K562 (cell line): ENCODE measurements around the gene ANK3. TPM values are rescaled to one million over a fixed set of nuclear protein-coding genes. Genes with fewer than 3 reads are reported as not detected.

Experiments
- ARHGAP35 ChIP-seq: fragments of 450-650 bp; IDR thresholded peaks from 2 replicates; pipeline ENCODE4 v1.6.1; 2018; ENCODE audit not compliant: partially characterized antibody
- BCOR ChIP-seq: fragments of 450-650 bp; IDR thresholded peaks from 2 replicates; pipeline ENCODE4 v1.6.1; 2016
- CEBPB ChIP-seq: fragments of 450-650 bp; IDR thresholded peaks from 2 replicates; pipeline ENCODE4 v1.6.1; 2016; ENCODE audit warnings: missing genetic modification characterization, missing compliant biosample characterization
- DPF2 ChIP-seq: fragments of 450-650 bp; IDR thresholded peaks from 2 replicates; pipeline ENCODE4 v1.6.1; 2016
- FOXJ2 ChIP-seq: fragments of 200-800 bp; sonication (Bioruptor generic); IDR thresholded peaks from 2 replicates; pipeline ENCODE4 v1.6.1; 2016; ENCODE audit warnings: missing genetic modification characterization, missing compliant biosample characterization
- HIVEP1 ChIP-seq: fragments of 250-450 bp; sonication (Bioruptor Pico); IDR thresholded peaks from 2 replicates; pipeline ENCODE4 v1.4.0; 2020; ENCODE audit warnings: mild to moderate bottlenecking
- HNRNPH1 ChIP-seq: fragments of 200-400 bp; formaldehyde crosslinking; optimal IDR thresholded peaks from 2 replicates; pipeline ENCODE3; 2017; ENCODE audit warnings: low read depth, mild to moderate bottlenecking, low read length, moderate library complexity
- ILK ChIP-seq: fragments of 450-650 bp; IDR thresholded peaks from 2 replicates; pipeline ENCODE4 v1.6.1; 2016; ENCODE audit warnings: missing genetic modification characterization, low read depth, mild to moderate bottlenecking, missing compliant biosample characterization, moderate library complexity, borderline replicate concordance
- KDM5B ChIP-seq: fragments of 200-600 bp; sonication (generic); IDR thresholded peaks from 2 replicates; pipeline ENCODE4 v1.6.1; 2012; ENCODE audit warnings: low read depth, mild to moderate bottlenecking, moderate library complexity, low read length, control low read depth, inconsistent platforms; ENCODE audit not compliant: insufficient replicate concordance
- NFYB ChIP-seq: IDR thresholded peaks from 2 replicates; pipeline ENCODE4 v1.6.1; 2011; ENCODE audit warnings: mild to moderate bottlenecking, moderate library complexity; ENCODE audit not compliant: insufficient read length; ENCODE audit errors: extremely low read depth
- SRSF3 ChIP-seq: fragments of 200-400 bp; formaldehyde crosslinking; IDR thresholded peaks from 2 replicates; pipeline ENCODE4 v1.6.1; 2016; ENCODE audit warnings: mild to moderate bottlenecking, low read length, moderate library complexity; ENCODE audit not compliant: insufficient read depth
- STAT5A ChIP-seq: IDR thresholded peaks from 2 replicates; pipeline ENCODE4 v1.6.1; 2012; ENCODE audit warnings: low read length, inconsistent platforms, borderline replicate concordance
- TARDBP ChIP-seq: fragments of 450-650 bp; IDR thresholded peaks from 2 replicates; pipeline ENCODE4 v1.6.1; 2016
- TCF7 ChIP-seq: sonication (generic); IDR thresholded peaks from 2 replicates; pipeline ENCODE4 v1.6.1; 2016; ENCODE audit warnings: antibody characterized with exemption, borderline replicate concordance
- ZBTB43 ChIP-seq: sonication (generic); formaldehyde crosslinking; IDR thresholded peaks from 2 replicates; pipeline ENCODE4 v1.8.0; 2023; ENCODE audit warnings: mild to moderate bottlenecking, missing genetic modification reagents
- ZBTB49 ChIP-seq: sonication (generic); formaldehyde crosslinking; IDR thresholded peaks from 2 replicates; pipeline ENCODE4 v1.8.0; 2022; ENCODE audit warnings: missing genetic modification reagents, mild to moderate bottlenecking, borderline replicate concordance
- ZC3H11A ChIP-seq: IDR thresholded peaks from 2 replicates; pipeline ENCODE4 v1.6.1; 2012; ENCODE audit warnings: low read depth, low read length, improper control_type of control experiment
- ZNF175 ChIP-seq: fragments of 200-800 bp; sonication (Bioruptor generic); IDR thresholded peaks from 2 replicates; pipeline ENCODE4 v1.6.1; 2016; ENCODE audit warnings: low read depth, mild to moderate bottlenecking, missing genetic modification characterization, missing compliant biosample characterization
- ZNF518B ChIP-seq: fragments of 250-450 bp; sonication (Bioruptor Pico); IDR thresholded peaks from 2 replicates; pipeline ENCODE4 v1.5.0; 2021; ENCODE audit warnings: mild to moderate bottlenecking, moderate library complexity
- polyA plus RNA-seq, 8 experiments: library from polyadenylated mRNA; depleted of rRNA in 4 of 8; stranded (reverse) in 5 of 8; unstranded in 3 of 8; fragments of >200 nt; fragmentation: Nextera tagmentation in 2 of 8; fragmentation: Illumina TruSeq in 1 of 8; extraction: Ambion mirVana in 2 of 8; extraction: Trizol in 1 of 8; gene quantifications; 2 replicates each; pipeline versions ENCODE4 v1.2.1 to v1.2.3, GENCODE V29; 2011 to 2014; ENCODE audit warnings: inconsistent platforms in 1 of 8, missing spikeins in 1 of 8
- total RNA-seq, 7 experiments: library from RNA; depleted of rRNA in 6 of 7; stranded (reverse); fragments of >200 nt in 6 of 7; fragmentation: Illumina TruSeq in 2 of 7; extraction: Trizol in 2 of 7; gene quantifications; 2 replicates each; pipeline versions ENCODE4 v1.2.1 to v1.2.3, GENCODE V29; 2011 to 2021; ENCODE audit warnings: low replicate concordance in 1 of 7

Gene ANK3
- total and polyA plus RNA-seq, 9 of the 15 experiments (the other 6 are each of a cell fraction or from before 2014, with no cell fraction given), result 10.0 to 32.3 (median 17.9) TPM

- TF ChIP-seq KDM5B, result peak; percentile 47
- no peak for TF ChIP-seq SRSF3
- peak; percentile 46 for TF ChIP-seq DPF2
- TF ChIP-seq ZNF518B (CRISPR knock-in tag), result no peak
- peak; percentile 53 for TF ChIP-seq STAT5A
- no peak for TF ChIP-seq NFYB
- TF ChIP-seq ZBTB43 (CRISPR knock-in tag), result no peak
- TF ChIP-seq TARDBP, result no peak
- no peak for TF ChIP-seq HIVEP1
- no peak for TF ChIP-seq CEBPB (tag)
- TF ChIP-seq HNRNPH1, result no peak
- TF ChIP-seq ZBTB49 (CRISPR knock-in tag), result no peak
- TF ChIP-seq FOXJ2 (tag), result no peak
- no peak for TF ChIP-seq ARHGAP35
- no peak for TF ChIP-seq ZNF175
- no peak for TF ChIP-seq BCOR
- no peak for TF ChIP-seq TCF7
- no peak for TF ChIP-seq ILK (tag)
- TF ChIP-seq ZC3H11A, result no peak
Observed at GRCh38 chr10:60073781-60074656, 315.7 kb downstream of the ANK3 start (continued).
